ENCODE measurements around the gene DLG2.

Gene DLG2

DNA sequence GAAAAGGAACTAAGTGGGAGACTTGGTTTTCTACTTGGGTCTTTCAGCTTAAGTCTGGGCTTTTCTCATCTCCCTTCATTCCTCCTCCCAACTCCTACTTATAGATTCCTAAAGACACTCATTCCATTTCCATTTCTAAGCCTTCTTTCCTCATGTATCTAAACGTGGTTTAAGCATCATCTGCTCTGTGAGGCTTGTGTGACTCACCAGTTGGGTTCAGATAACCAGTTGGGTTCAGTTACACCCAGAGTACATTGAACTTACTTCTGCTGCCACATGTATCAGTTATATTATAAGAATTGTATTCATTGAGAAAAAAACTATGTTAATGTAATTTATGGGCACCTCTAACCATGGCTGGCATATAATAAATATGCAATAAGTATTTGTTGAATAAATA is 1509.8 kb downstream of the DLG2 start:
- DNase-seq (ENCODE audit: low spot score) = no peak

DNA sequence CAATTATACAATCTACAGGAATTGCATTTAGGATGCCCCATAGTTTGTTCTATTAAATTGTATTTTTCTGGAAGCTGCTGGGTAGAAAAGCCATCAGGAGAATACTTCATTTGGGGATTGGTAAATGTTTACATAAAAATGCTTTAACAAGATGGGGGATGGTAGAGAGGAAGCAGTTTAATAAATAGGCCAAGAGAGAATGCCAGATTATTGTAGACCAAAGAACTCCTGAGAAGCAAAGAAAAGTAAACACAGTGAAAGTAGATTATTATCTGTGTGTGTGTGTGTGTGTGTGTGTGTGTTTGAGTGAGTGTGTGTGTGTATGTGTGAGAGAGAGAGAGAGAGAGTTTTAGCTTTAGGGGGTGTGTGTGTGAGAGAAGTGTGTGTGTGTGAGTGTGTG is 1520.6 kb downstream of the DLG2 start:
- DNase-seq (ENCODE audit: low spot score) = no peak

DNA sequence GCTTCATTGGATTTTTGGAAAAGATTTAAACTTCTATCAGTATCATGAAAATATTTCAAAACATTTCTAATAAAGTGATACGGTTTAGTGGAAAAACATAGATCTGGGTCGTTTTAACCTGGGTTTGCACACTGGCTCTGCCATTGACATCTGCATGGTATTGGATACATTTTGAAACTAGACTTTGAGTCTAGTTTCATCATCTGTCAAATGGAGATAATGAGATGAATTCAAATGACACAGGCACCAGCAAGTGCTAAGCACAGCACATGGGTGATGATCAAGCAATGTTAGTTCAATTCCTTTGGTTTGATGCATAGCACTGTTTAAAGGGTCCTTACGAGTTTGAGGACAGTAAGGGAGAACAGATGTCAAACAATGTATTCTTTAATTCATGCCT is 1522.0 kb downstream of the DLG2 start:
- no peak for DNase-seq (ENCODE audit: low spot score)

DNA sequence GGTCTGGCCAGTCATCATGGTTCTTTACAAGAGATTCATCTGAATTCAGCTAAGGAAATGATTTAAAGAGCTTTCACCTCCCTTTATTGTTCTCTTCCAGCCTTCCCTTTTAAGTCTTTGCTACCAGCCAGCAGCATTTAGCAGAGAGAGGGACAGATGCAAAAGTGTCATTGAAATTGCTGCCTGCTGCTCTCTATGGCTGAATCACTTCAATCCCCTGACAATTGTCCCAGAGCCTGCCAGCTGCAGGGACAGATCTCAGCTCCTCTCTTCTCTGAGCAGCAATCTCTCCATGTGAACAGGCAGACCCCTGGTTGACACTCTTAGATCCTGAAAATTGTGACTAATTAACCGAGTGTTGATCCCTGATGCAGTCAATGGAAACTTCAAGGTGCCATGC is 1524.0 kb downstream of the DLG2 start:
- DNase-seq (ENCODE audit: low spot score) = no peak

DNA sequence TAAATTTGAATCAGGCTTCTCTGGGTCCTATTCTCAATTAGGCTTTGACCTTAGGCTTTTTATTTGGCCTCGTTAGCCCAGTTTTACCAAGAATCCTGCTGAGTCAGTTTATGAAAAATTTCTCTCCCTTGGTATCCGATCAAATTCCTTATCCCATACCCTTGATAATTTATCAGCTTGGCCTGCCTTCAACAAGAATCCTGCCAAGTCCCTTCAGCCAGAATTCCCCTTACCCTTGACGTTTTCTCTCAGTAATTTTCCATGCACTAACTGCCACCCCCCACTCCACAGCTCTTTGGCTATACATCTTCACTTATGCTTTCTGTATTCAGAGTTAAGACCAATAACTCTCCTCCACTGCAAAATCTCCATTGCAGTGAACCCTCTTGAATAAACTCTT is 1530.0 kb downstream of the DLG2 start:
- DNase-seq (ENCODE audit: low spot score) = no peak

DNA sequence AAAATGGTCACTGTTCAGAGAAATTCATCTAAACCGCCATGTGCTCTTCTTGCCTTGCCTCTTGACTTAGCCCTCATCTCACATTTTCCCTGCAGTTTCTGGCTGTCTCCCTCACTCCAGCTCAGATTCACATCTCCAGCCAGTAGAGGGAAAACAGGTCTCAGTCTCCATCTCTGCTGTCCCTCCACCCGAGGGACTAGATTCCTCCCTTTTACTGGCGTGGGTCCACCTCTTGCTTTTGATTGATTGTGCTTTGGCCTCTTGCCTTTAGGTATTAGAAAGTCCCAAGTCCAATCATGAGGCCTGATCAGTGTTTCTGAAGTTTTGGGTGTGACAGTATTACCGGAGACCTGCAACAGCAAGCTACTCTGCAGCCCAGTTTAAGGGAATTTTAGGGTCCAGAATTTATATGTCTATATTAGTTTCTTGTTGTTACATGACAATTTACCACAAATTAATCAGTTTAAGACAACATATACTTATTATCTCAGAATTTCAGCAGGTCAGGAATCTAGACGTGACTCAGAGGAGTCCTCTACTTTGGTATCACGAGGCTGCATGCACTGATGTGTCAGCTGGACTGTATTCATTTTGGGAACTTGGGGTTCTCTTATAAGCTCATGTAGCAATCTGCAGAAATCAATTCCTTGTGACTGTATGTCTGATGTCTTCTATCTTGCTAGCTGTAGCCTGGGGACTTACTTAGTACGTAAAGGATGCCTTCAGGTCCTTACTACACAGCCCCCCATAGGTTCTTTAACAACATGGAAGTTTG is 1535.7 kb downstream of the DLG2 start:
- DNase-seq (ENCODE audit: low spot score) = no peak

DNA sequence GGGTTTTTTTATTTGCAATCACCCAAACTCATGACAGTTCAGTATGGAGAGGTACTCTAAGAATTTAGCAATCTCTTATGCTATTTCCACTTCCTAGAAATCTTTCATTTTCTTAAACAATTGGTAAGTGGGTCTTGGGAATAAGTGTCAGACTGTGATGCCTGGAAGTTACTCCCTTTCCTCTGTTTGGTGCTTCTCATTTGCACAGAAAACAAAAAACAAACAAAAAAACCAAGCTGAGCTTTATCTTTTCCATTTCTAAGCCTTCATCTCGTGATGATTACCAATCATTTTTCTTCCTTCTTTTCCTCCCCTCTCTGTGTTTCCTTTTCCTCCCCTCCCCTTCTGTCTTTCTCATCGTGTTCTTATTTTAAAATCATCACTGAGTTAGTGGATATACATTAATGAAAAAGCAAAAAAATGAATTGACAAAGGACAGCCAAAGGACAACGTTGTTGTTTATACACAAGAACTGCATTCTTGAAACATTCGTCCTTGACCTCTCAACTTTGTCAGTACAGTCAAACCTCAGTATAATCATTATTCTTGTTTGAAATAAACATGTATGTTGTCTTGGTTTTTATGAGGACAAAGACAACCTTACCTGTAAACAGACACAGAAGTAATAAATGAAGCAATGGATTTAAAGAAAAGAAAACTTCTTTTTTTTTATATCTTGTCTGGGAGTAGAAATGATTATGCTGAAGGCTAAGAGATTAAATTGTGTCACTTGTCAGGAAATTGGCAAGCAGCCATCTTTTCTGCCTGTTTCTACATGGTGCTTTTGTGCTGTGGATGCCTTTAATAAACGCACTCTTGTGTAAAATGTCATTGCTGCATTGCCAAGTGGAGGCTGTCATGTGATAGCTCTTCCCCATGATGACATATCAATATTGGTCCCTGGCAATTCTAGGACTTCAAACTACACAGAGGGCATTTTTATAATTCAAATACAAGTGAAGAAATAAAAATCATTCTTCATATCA is 1537.8 kb downstream of the DLG2 start:
- DNase-seq (ENCODE audit: low spot score) = no peak

DNA sequence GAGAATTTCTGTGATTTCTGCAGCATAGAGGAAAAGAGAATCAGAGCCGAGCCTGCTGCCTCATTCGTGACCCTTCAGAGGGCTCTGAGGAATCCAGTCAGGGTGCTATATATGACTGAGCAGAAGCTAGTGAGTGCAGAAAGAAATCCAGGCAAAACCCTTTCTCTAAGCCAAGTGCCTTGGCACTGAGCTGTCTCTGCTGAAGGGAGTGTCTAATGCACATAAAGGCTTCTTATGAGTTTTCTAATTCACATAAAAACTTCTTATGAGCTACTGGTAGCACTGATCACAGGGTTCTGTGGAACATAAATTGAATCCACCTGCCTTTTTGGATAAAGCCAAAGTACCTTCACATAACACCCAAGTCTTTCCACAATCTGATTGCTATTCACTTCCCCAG is 1555.3 kb downstream of the DLG2 start:
- no peak for DNase-seq (ENCODE audit: low spot score)

DNA sequence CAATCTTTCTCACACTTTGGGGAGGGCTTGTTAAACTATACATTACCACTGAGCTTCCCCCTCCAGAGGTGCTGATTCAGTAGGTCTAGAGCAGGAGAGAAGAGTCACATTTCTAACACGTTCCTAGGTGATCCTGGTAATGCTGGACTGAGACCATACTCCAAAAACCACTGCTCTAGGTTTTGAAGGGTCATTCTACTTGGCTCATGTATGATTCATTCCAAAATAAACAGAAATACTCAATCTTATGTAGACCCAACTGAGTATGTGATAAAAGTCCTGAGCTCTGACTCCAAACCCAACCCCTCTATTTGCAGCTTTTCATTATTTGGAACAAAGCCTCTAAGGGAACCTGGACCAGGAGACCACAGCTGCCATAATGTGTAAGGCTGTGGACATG is 1558.1 kb downstream of the DLG2 start:
- DNase-seq (ENCODE audit: low spot score) = no peak

DNA sequence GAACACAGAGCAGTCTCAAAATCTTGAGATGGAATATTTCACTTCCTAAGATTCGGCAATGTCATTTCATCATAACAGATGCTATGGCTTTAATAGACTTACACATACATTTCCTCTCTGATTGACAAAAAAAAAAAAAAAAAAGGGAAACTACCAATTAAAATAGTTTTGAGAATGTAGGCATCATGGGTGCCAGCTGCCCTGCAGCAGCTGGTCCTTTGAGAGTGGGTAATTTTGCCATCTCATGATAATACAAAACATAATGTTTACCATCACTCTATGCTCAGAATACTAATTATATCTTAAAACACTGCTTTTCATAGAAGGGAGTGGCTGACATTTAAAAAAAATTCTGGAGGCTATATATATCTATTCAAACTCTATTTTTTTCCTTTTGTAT is 1565.4 kb downstream of the DLG2 start:
- no peak for DNase-seq (ENCODE audit: low spot score)

DNA sequence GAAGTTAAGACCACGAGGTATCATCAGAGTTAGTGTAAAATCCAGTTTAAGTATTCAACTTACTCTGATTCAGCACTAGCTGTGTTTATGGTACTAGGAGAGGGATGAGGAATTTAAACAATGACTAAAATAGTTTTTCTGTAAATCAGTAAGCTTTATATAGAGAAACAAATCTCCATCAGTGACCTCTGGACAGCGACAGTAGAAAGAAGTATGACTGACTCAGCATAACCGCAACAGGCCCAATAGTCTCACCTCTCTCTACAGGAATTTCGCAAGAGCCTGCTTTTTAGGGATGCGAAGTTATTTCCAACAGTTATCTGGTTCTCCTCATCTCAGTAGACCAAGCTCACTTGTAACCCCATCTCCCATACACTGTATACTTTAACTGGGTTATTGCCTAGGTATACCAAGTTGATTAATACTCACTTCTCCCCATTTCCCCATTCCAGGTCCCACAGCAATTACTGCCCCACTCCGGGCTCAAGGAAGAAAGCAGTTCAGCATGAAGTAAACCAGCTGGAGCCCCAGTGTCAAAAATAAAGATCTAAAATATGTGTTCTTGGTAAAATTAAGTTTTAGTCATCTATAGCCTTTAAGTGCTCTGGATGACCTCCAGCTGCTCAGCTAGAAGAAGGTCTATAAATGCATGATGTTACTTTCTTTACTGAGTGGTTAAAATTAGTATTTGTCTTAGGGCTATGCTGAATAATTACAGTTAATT is 1570.3 kb downstream of the DLG2 start:
- DNase-seq (ENCODE audit: low spot score) = no peak

DNA sequence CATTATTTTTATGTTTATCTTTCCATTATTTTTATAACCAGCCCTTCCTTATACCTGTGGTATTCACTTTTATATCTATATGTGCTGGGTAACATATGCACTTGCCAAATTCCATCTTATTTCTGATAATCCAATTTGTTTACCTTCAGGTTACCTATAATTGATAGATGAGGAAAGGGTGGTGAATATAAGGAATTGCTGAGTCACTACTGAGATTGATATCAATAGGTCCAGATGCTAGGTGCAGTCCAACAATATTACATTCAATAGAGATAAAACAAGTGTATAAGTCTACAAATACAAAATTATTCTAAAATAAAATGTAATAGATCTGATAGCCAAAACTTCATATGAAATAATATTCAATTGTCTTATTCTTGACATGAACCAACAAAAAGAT is 1582.0 kb downstream of the DLG2 start:
- DNase-seq (ENCODE audit: low spot score) = no peak

DNA sequence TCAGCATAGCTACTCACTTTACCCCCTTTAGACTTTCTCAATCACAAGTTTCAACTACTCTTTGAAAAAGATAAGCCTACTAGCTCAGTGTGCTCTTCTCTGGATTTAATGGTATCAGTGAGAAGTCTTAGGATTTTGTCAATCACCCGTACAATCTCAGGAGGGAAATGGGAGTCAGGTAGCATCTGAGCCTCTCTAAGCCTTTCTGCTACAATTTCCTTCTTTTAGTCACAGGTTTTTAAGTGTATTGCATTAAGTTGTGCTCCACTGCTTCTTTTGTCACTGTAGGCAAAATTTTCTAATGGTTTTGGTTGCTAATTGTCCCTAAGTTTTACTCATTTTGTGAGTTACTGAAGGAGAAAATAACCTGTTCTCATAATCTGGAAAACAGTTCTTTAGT is 1582.4 kb downstream of the DLG2 start:
- no peak for DNase-seq (ENCODE audit: low spot score)

DNA sequence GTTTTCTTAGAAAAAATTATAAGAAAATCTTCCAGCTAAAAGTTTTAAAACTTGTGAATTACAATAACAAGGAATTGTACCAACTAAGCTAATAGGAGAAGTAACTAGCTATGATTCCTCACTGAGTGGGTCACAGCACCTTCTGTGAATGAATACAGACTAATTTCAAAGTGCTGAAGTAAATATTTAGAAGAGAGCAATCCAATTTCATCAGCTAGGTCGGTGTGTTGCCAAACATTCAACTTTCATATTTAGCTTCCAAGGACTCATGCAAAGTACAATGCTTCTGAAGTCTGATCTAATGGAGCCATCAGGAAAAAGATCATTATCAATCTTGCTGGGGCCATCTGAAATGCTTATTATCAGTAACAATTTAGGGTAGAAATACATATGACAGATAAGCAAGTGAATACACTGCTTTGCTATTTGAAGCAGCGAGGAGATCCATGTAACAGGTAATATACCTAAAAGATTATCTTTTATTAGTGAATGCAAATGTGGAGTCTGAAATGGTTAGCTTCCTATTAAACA is 1590.4 kb downstream of the DLG2 start:
- DNase-seq (ENCODE audit: low spot score) = no peak

DNA sequence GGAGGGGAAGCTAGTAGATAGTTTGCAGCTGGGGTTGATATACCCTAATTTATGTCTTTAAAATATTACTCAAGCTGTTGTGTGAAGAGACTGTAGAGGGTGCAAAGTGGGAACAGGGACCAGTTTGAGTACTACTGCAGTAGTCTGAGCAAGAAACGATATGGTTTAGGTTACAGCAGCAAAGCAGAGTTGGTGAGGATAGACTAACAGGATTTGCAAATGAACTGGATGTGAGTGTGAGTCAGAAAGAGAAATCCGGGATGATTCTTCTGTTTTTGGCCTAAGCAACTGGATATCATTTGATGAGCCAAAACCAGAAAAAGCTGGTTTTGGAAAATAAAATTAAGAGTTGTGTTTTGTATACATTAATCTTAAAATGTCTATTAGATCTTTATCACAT is 1591.5 kb downstream of the DLG2 start:
- DNase-seq (ENCODE audit: low spot score) = no peak

DNA sequence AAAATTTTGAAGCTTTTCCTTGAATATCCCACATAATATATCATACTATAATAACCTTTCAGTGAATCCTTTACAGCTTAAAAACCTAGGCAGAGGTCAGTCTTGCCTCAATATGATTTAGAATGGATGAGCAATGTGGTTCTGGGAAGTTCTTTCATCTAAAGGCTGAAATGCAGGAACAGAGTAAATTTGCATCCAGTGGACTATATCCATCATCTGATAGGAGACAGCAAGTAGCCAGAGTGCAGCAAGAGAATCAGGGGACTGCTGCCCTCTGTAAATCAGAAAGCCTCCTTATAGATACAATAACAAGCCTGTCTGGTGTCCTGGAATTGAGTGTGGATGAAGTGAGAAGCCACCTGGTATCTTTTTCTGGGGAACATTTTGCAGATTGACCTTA is 1592.7 kb downstream of the DLG2 start:
- no peak for DNase-seq (ENCODE audit: low spot score)

DNA sequence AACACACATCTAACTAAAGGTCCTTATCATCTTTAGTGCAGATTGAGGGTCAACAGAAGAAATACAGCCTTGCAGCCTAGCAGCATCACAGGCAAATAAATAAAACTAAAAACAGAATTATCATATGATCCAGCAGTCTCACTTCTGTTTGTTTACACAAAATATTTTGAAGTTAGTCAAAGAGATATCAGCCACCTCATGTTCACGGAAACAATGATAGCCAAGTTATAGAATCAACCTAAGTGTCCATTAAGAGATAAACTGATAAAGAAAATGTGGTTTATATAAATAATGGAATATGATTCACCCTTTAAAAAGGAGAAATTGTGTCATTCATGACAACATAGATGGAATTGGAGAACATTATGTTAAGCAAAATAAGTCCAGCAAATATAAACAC is 1602.9 kb downstream of the DLG2 start:
- DNase-seq (ENCODE audit: low spot score) = no peak

DNA sequence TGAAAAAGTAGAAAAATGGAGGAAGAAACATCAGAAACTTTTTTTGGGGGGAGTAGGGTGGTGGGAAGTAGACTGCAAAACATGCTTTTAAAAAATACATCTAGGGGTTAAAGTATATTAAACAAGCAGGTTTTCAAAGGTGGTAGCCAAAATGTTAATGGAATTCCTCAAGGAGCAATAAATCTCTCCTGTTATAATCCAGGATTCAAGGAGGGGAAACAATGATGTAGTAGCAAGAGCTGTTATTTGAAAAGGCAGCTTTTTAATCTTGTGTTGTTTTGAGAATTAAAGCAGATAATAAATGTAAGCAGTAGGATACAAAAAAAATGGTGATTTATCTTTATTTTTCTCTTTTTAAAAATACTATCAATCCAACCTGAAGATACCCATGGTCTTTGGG is 1604.4 kb downstream of the DLG2 start:
- DNase-seq (ENCODE audit: low spot score) = no peak

DNA sequence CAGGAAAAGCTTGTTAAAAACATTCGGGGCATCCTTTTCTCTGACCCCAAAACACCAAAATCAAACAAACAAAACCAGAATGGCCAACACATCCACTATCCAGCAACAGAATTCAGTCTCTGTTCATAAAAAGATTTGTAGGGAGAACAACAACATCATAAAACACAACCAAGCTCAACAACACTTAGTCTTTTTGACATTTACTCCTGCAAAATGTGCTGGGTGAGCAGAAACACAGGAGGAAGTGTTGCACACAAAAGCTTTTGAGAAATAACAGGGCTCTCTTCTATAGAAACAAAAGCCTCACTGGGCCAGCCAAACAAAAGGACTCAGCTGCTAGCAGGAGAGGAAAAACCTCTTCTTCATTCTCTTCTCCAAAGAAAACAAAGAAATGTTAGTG is 1604.9 kb downstream of the DLG2 start:
- no peak for DNase-seq (ENCODE audit: low spot score)

DNA sequence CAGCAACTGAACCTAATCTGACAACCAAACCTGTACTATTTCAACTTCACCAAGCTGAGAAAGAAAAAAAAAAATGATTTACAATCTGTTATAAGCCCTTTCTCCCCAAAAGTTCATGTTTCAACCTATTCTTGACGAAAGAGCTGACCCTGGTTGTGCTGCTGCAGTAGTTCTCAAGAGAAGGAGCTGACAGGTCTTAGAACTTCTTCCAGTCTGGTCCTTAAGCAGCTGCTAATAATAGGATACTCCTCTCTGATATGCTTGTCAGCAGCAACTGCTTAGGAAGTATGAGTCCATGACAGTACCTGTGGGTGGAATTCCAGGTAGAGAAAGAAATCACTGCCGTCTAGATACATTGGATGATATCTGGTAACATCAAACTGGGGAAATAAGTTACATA is 1605.9 kb downstream of the DLG2 start:
- no peak for DNase-seq (ENCODE audit: low spot score)

DNA sequence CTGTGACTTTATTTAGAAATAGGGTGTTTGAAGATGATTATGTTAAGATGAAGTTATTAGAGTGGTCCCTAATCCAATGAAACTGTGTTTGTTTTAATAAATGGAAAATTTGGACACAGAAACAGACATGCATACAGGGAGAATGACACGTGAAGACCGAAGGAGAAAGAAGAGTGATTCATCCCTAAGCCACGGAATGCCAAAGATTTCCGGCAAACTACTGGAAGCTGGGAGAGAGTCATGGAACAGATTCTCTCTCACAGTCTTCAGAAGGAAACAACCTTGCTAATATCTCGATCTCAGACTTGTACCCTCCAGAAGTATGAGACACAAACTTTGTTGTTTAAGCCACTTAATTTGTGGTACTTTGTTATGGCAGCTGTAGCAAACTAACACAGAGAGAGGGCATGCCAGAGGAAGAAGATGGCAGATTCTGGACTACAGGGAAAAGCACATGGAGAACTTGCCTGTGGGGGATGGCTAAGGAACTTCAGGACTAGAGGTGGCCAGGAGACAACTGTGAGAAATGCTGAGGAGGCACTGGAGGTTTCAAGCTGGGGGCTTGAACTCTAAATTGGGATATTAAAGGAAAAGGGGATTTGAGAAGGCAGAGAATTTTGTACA is 1607.5 kb downstream of the DLG2 start:
- DNase-seq (ENCODE audit: low spot score) = no peak

DNA sequence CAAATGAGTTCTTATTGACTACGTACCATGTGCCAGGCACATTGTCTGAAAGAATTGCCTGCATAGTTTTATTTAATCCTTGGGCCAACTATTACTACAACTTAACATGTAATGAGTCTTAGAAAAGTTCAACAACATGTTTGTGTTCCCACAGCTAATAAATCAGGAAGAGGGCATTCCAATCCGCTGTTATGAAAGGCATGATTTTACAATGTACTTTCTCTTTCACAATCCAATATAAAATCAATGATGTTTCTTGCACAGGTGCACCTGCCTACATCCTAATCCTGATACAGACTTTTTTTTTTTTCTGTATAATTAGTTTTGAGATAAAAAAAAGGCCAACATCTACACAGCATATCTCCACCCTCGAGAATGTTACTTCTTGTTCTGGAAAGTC is 1612.6 kb downstream of the DLG2 start:
- DNase-seq (ENCODE audit: low spot score) = no peak
